Prostate gland (tissue), 2 donors: Measurements from ENCODE around the gene CYB561D1. TPM values are rescaled to one million over a fixed set of nuclear protein-coding genes. Genes with fewer than 3 reads are reported as not detected.
"Not testable (repeated sequence)": the region's sequence is repeated elsewhere in the genome, so short reads cannot be mapped to it uniquely, and the experiment has no call there.

Experiments
- DNase-seq: peaks from one replicate; pipeline ENCODE4 v3.0.0-alpha.2; 2019; ENCODE audit warnings: low spot score
- H3K27ac ChIP-seq, 2 donors: fragments of 200-600 bp; sonication (generic); 2 replicates each; pipeline ENCODE4 v1.5.1; 2017 to 2019
- H3K27me3 ChIP-seq: fragments of 200-600 bp; sonication (generic); replicated peaks from 2 replicates; pipeline ENCODE4 v1.5.1; 2019; ENCODE audit not compliant: insufficient read depth
- H3K36me3 ChIP-seq, 2 donors: fragments of 200-600 bp; sonication (generic); 1 replicate in 1 of 2; 2 replicates in 1 of 2; pipeline versions ENCODE4 v1.5.1 to v1.8.1; 2017 to 2019
- H3K4me1 ChIP-seq: fragments of 200-600 bp; sonication (generic); replicated peaks from 2 replicates; pipeline ENCODE4 v1.5.1; 2019
- H3K4me3 ChIP-seq, 2 donors: fragments of 200-600 bp; sonication (generic); 2 replicates each; pipeline ENCODE4 v1.5.1; 2017 to 2019
- H3K9me3 ChIP-seq: fragments of 200-600 bp; sonication (generic); 2 replicates; pipeline ENCODE4 v1.5.1; 2017
- CTCF ChIP-seq, 4 experiments: fragments of 200-600 bp in 2 of 4; fragments of 450-650 bp in 2 of 4; sonication (generic) in 2 of 4; IDR thresholded peaks; 1 replicate in 3 of 4; 2 replicates in 1 of 4; pipeline ENCODE4 v1.5.1; 2016 to 2019; ENCODE audit warnings: antibody characterized with exemption in 4 of 4, mild to moderate bottlenecking in 2 of 4, moderate library complexity in 2 of 4
- POLR2A ChIP-seq: fragments of 450-650 bp; IDR thresholded peaks from one replicate; pipeline ENCODE4 v1.6.1; 2016; ENCODE audit warnings: antibody characterized with exemption, mild to moderate bottlenecking
- POLR2AphosphoS5 ChIP-seq: sonication (generic); formaldehyde crosslinking; IDR thresholded peaks from one replicate; pipeline ENCODE4 v1.6.1; 2017; ENCODE audit warnings: antibody characterized with exemption
- WGBS: methylation state at CpG from one replicate; pipeline ENCODE4 v1.1.5; 2018; 5-methylcytosine and 5-hydroxymethylcytosine counted together
- intact Hi-C: fragments of 100-400 bp; cut with DNase I; formaldehyde crosslinking; loops from one replicate; pipeline ENCODE4 v1.14.2; 2022
- total RNA-seq, 2 donors: library from RNA; depleted of rRNA; stranded (reverse); fragments of >200 nt; gene quantifications; one replicate each; pipeline ENCODE4 v1.1.0, GENCODE V29; 2016

CYB561D1 gene
- 10 to 100 TPM; 12.0 to 12.3 TPM for total RNA-seq

- intact Hi-C loops: no loop called here
These were observed at the start of gene CYB561D1 for GRCh38 chr1:109493805-109494539. Gene CYB561D1 (plus strand): TSS chr1:109494094. CDS start chr1:109494140, 46 bp downstream.

GRCh38 chr1:109444346-109444745, 49.5 kb upstream of the CYB561D1 start:
- TF ChIP-seq POLR2A (no peak), POLR2AphosphoS5 (no peak), CTCF (IDR thresholded peaks at IDR 0.05) (no peak)
- no peak overlapping the region for H3K27ac ChIP-seq
- intact Hi-C loops: no loop called here
- no peak overlapping the region for H3K4me3 ChIP-seq
- H3K27me3 ChIP-seq: no peaks in the 10 kb centered on the region
- no peaks in the 10 kb centered on the region for H3K4me1 ChIP-seq
- DNase-seq: no peak
- WGBS: 88% methylated on average over 1 of the region's 1 CpG
- H3K36me3 ChIP-seq: no peaks in the 10 kb centered on the region
- no peaks in the 10 kb centered on the region for H3K9me3 ChIP-seq

More at GRCh38 chr1:109493805-109494539, at the start of gene CYB561D1:
- TF ChIP-seq POLR2AphosphoS5 (peak; percentile 76), POLR2A (peak; percentile 42), CTCF (IDR thresholded peaks at IDR 0.05) (peak; percentile 64 to 95 (median 90))
- Histone ChIP-seq H3K4me1 (peaks cover 8% of the 10 kb centered on the region), H3K27ac (peak within 1 kb of the TSS; percentile 74), H3K9me3 (no peaks in the 10 kb centered on the region), H3K4me3 (peak within 1 kb of the TSS; percentile 68 to 79), H3K27me3 (no peaks in the 10 kb centered on the region), H3K36me3 (no peaks in the 10 kb centered on the region)
- WGBS: under 1% methylated on average over 44 of the region's 44 CpGs
- peak; percentile 76 for DNase-seq

GRCh38 chr1:109445949-109446695, 47.8 kb upstream of the CYB561D1 start:
- H3K4me1 ChIP-seq, intact Hi-C loops: not testable (repeated sequence)
- 53% methylated on average over 11 of the region's 11 CpGs for WGBS

GRCh38 chr1:109447524-109447923, 46.4 kb upstream of the CYB561D1 start:
- intact Hi-C loops: no loop called here

More at GRCh38 chr1:109445949-109446695, 47.8 kb upstream of the CYB561D1 start:
- H3K27me3 ChIP-seq, H3K9me3 ChIP-seq, H3K27ac ChIP-seq, H3K4me3 ChIP-seq, H3K36me3 ChIP-seq, DNase-seq: not testable (repeated sequence)

More at GRCh38 chr1:109447524-109447923, 46.4 kb upstream of the CYB561D1 start:
- Histone ChIP-seq H3K27ac (no peak overlapping the region), H3K27me3 (no peaks in the 10 kb centered on the region), H3K9me3 (no peaks in the 10 kb centered on the region), H3K36me3 (no peaks in the 10 kb centered on the region), H3K4me3 (no peak overlapping the region), H3K4me1 (no peaks in the 10 kb centered on the region)
- TF ChIP-seq POLR2AphosphoS5: no peak
- TF ChIP-seq POLR2A: no peak
- no peak for TF ChIP-seq CTCF (IDR thresholded peaks at IDR 0.05)
- WGBS: 54% methylated on average over 4 of the region's 4 CpGs
- no peak for DNase-seq
